ENCODE measurements around the gene INPP5F. TPM values are rescaled to one million over a fixed set of nuclear protein-coding genes. Genes with fewer than 3 reads are reported as not detected.

INPP5F gene
- total RNA-seq, 1 donor from 2014 or later: 5.1 TPM

DNA sequence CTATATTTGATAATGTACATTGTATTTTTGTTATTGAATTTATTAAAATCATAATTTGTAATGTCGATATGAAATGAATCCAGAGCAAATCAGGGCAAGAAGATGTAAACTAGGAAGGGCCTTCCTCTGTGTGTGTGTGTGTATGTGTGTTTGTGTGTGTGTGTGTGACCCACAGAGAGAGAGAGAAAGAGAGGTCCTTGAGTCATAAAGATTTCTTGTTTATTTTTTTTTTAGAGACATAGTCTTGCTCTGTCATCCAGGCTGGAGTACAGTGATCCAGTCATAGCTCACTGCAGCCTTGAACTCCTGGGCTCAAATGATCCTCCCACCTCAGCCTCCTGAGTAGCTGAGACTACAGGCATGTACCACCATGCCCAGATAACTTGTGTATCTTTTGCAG, 50.7 kb downstream of the INPP5F start:
- H3K27ac ChIP-seq: no peak overlapping the region
- H3K9me3 ChIP-seq: no peaks in the 10 kb centered on the region
- DNase-seq (ENCODE audit: low spot score in 2 of 2): no peak
- H3K27me3 ChIP-seq: no peaks in the 10 kb centered on the region
- H3K4me3 ChIP-seq: no peak overlapping the region
- H3K36me3 ChIP-seq: no peaks in the 10 kb centered on the region
- intact Hi-C loops (cut with DNase I): no loop called here
- H3K4me1 ChIP-seq: no peaks in the 10 kb centered on the region
- no peak for TF ChIP-seq CTCF (IDR thresholded peaks at IDR 0.05)

DNA sequence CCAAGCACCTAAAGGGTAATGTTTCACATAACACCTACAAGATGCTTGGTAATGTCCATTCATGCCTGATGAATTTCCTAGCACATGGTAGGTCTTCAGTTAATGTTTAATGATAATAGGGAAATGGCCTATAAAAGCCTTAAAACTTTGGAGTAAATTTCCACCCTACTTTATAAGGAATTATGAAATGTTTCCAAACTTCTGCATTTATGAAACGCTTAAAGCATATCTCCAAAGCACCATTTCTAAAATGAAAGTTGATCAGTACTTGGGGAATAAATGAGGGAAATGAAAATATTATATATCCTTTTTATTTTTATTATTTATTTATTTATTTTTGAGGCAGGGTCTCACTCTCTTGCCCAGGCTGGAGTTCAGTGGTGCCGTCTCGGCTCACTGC, 51.8 kb downstream of the INPP5F start:
- DNase-seq (ENCODE audit: low spot score in 2 of 2): no peak
- Histone ChIP-seq H3K27me3 (no peaks in the 10 kb centered on the region), H3K4me1 (no peaks in the 10 kb centered on the region), H3K36me3 (no peaks in the 10 kb centered on the region), H3K4me3 (no peak overlapping the region), H3K9me3 (no peaks in the 10 kb centered on the region), H3K27ac (no peak overlapping the region)
- intact Hi-C loops (cut with DNase I): no loop called here
- no peak for TF ChIP-seq CTCF (IDR thresholded peaks at IDR 0.05)

DNA sequence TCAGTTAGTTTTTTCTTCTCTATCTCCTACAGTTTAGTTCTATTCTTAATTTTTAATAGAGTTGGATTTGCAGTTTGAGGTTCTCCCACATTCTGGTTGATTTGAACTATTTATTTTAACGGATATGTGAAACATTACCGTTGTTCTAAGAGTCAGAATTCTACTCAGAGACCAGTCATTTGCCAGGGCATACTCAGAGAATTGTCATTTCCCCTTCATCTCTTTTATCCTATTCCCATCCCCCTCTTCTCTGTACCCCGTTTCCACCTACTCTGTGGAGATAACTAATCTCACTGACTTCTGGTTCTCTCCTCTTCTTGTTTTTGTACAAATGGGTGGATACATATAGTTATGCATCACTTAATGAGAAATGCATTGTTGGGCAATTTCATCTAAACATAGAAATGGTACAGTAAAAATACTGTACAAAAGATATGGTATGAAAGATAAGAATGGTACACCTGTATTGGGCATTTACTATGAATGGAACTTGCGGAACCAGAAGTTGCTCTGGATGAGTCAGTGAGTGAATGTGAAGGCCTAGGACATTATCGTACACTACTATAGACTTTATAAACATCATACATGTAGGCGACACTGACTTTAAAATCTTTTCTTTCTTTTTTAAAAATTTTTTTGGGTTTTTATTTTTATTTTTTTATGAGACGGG, 53.1 kb downstream of the INPP5F start:
- no peaks in the 10 kb centered on the region for H3K27me3 ChIP-seq
- intact Hi-C loops (cut with DNase I): no loop called here

GRCh38 chr10:119780879-119781480, 55.1 kb downstream of the INPP5F start:
- H3K27ac ChIP-seq: no peak overlapping the region
- no peaks in the 10 kb centered on the region for H3K9me3 ChIP-seq
- no peaks in the 10 kb centered on the region for H3K27me3 ChIP-seq
- H3K4me1 ChIP-seq: no peaks in the 10 kb centered on the region
- no peak overlapping the region for H3K4me3 ChIP-seq
- no peaks in the 10 kb centered on the region for H3K36me3 ChIP-seq
- intact Hi-C loops (cut with DNase I): no loop called here
- DNase-seq (ENCODE audit: low spot score in 2 of 2): no peak
- no peak for TF ChIP-seq CTCF (IDR thresholded peaks at IDR 0.05)

More for the DNA sequence above, 53.1 kb downstream of the INPP5F start:
- Histone ChIP-seq H3K9me3 (no peaks in the 10 kb centered on the region), H3K4me3 (no peak overlapping the region), H3K27ac (no peak overlapping the region), H3K36me3 (no peaks in the 10 kb centered on the region), H3K4me1 (no peaks in the 10 kb centered on the region)
- no peak for TF ChIP-seq CTCF (IDR thresholded peaks at IDR 0.05)
- no peak for DNase-seq (ENCODE audit: low spot score in 2 of 2)

DNA sequence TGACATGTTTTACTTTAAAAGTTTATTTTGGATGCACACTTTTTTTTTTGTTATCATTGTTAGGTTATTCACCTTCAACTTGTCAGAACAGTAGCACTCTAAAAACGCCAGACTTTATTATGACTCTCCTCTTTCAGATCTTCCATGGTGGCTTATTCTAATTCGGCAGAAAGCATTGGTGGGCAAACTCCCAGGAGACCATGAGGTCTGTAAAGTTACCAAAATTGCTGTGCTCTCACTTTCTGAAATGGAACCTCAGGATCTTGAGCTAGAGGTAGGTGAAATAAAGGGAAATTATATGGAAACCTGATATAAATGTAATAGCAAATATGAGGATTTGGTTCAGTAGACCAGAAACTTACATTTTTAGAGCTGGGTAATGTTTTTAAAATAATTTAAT, 55.6 kb downstream of the INPP5F start:
- no peak for DNase-seq (ENCODE audit: low spot score in 2 of 2)
- Histone ChIP-seq H3K9me3 (no peaks in the 10 kb centered on the region), H3K4me3 (no peak overlapping the region), H3K27ac (no peak overlapping the region), H3K27me3 (no peaks in the 10 kb centered on the region), H3K36me3 (no peaks in the 10 kb centered on the region), H3K4me1 (no peaks in the 10 kb centered on the region)
- TF ChIP-seq CTCF (IDR thresholded peaks at IDR 0.05): no peak
- intact Hi-C loops (cut with DNase I): no loop called here

Measured in ascending aorta (tissue), 2 donors.